Activated CD8-positive, alpha-beta T cell treated with anti-CD3 and anti-CD28 coated beads, Interleukin-2, amount 10 ng/mL, durations not matched to agents 7 days and 5 days (primary cell): Measurements from ENCODE around the gene TMC1. TPM values are rescaled to one million over a fixed set of nuclear protein-coding genes. Genes with fewer than 3 reads are reported as not detected.
A peak's percentile ranks its signal among the peaks of the same experiment; 100 is the strongest.

Experiments
- ATAC-seq: fragments of 150-1000 bp; cut with Tn5 transposase; one replicate; pipeline ENCODE4 v1.10.0; 2021; ENCODE audit warnings: moderate library complexity
- CTCF ChIA-PET: fragments of 350-600 bp; sonication (Branson Sonifier 250); formaldehyde crosslinking; loops from one replicate; lab custom pipeline; 2021; ENCODE audit warnings: antibody characterized with exemption; lab: Charles Lee
- POLR2A ChIA-PET: fragments of 350-600 bp; sonication (Branson Sonifier 250); formaldehyde crosslinking; loops from one replicate; lab custom pipeline; 2021; ENCODE audit warnings: antibody characterized with exemption; lab: Charles Lee
- DNase-seq: peaks from one replicate; pipeline ENCODE4 v3.0.0-alpha.2; 2020
- H3K27ac Mint-ChIP-seq: one replicate; pipeline ENCODE4 v1.8.0; 2021; ENCODE audit warnings: mild to moderate bottlenecking, mixed read lengths
- H3K27me3 Mint-ChIP-seq: one replicate; pipeline ENCODE4 v1.8.0; 2021; ENCODE audit warnings: low read depth, mixed read lengths
- H3K36me3 Mint-ChIP-seq: one replicate; pipeline ENCODE4 v1.8.0; 2021; ENCODE audit warnings: low read depth, mixed read lengths
- H3K4me1 Mint-ChIP-seq: one replicate; pipeline ENCODE4 v1.8.0; 2021; ENCODE audit warnings: low read depth, mixed read lengths
- H3K4me3 Mint-ChIP-seq: one replicate; pipeline ENCODE4 v1.8.0; 2021; ENCODE audit warnings: mild to moderate bottlenecking, mixed read lengths
- H3K9me3 Mint-ChIP-seq: one replicate; pipeline ENCODE4 v1.8.0; 2022; ENCODE audit warnings: mixed read lengths; ENCODE audit not compliant: insufficient read depth
- total RNA-seq, 2 experiments: library from RNA; stranded (reverse); gene quantifications; one replicate each; pipeline ENCODE4 v1.2.3, GENCODE V29; 2021

TMC1 gene
- total RNA-seq, 2 experiments from 2014 or later = not detected

DNA sequence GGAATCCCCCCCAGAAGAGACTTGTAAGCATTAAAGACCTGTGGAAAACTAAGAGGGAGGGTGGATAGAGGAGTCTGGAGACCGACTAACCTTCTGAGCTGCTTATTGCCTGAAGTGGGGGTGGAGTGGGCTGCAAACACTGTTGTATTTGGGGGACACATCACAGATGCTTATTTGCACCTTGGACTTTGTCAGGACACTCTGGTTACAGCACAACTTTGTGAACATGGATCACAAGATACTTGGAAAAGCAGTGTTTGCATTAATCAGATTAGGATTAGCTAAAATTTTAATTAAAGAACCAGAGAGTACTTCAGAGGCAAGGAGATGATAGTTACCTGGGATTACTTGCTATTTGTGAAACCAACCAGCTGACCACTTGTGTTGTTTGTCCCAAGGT, 30.9 kb downstream of the TMC1 start:
- DNase-seq = no peak
- H3K9me3 Mint-ChIP-seq = no peaks in the 10 kb centered on the region
- H3K36me3 Mint-ChIP-seq = no peaks in the 10 kb centered on the region
- H3K4me3 Mint-ChIP-seq = no peak overlapping the region
- ChIA-PET CTCF (interaction anchor here (0.7 kb wide), 1 partner anchor 16 kb away, joined by 3 read pairs; no protein-coding TSS in a partner anchor), POLR2A (no interaction called here)
- H3K4me1 Mint-ChIP-seq = peaks cover 1% of the 10 kb centered on the region
- no peak for ATAC-seq
- no peaks in the 10 kb centered on the region for H3K27me3 Mint-ChIP-seq
- no peak overlapping the region for H3K27ac Mint-ChIP-seq

- Mint-ChIP-seq H3K4me1 (peaks cover 6% of the 10 kb centered on the region), H3K36me3 (no peaks in the 10 kb centered on the region), H3K27me3 (no peaks in the 10 kb centered on the region), H3K27ac (no peak overlapping the region), H3K4me3 (no peak overlapping the region), H3K9me3 (no peaks in the 10 kb centered on the region)
- POLR2A ChIA-PET = no interaction called here
- no peak for DNase-seq
- CTCF ChIA-PET = interaction anchor here (0.9 to 1.2 kb wide), 2 partner anchors 28 to 273 kb away, joined by 3 to 4 read pairs; no protein-coding TSS in a partner anchor
- ATAC-seq = no peak
These were observed 32.8 kb downstream of the TMC1 start for GRCh38 chr9:72554221-72554641.

DNA sequence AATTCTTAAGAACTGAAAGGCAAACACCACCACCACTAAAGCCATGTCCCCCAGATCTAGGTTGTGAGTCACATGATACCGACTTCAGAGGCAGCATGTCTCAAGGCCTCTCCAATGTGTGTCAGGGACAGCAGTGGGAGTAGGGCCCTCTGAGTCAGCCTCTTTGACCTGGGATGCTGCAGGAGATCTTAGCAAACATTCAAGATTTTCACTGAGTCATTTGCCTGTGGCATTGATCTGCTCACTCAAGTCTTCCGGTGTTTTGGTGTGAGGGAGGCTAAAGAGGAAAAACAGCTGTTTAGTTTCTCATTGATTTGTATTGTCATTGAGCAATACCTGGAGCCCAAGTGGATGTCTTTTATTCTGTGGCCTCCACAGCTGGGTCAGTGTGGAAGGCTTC, 36.1 kb downstream of the TMC1 start:
- ATAC-seq (no peak), DNase-seq (peak; percentile 22)
- ChIA-PET CTCF (no interaction called here), POLR2A (no interaction called here)
- H3K27me3 Mint-ChIP-seq = no peaks in the 10 kb centered on the region
- H3K4me3 Mint-ChIP-seq = no peak overlapping the region
- H3K9me3 Mint-ChIP-seq = no peaks in the 10 kb centered on the region
- no peaks in the 10 kb centered on the region for H3K36me3 Mint-ChIP-seq
- peaks cover 6% of the 10 kb centered on the region for H3K4me1 Mint-ChIP-seq
- H3K27ac Mint-ChIP-seq = no peak overlapping the region

DNA sequence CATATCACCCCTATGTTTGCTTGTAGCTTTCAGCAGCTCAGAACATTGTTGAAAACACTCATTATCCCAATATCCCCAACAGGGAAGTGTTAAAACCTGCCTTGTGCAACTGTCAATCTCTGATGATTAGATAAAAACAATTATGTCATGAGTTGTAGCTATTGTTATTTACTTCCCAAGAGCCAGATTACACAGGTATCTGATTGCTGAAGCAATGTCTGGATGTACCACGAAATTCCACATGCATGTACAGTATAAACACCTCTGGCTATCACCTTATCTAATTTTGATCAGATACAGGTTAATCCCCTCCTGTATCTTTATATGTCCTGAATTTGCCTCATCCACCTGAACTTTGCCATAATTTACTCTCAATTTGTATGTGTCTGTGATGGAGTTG, 38.7 kb downstream of the TMC1 start:
- CTCF ChIA-PET = interaction anchor here (0.9 to 1.3 kb wide), 3 partner anchors 10 to 25 kb away, joined by 3 read pairs; no protein-coding TSS in a partner anchor
- Mint-ChIP-seq H3K27ac (no peak overlapping the region), H3K4me3 (no peak overlapping the region), H3K36me3 (no peaks in the 10 kb centered on the region), H3K9me3 (no peaks in the 10 kb centered on the region), H3K4me1 (peaks cover 6% of the 10 kb centered on the region), H3K27me3 (peaks cover 6% of the 10 kb centered on the region)
- DNase-seq (no peak), ATAC-seq (no peak)
- POLR2A ChIA-PET = no interaction called here

DNA sequence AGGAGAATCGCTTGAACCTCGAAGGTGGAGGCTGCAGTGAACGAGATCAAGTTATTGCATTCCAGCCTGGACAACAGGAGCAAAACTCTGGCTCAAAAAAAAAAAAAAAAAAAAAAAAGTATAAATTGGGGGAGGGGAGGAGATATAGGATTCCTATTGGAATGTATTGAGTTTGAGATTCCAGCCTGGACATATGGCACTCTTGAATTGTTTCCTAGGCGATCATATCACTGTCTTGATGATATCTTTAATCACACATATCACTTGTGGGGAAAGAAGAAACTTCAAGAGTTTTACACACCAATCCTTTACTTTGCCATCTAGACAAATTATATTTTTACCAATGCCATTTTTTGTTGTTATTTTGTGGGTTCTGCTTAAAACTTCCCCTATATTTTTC, 42.4 kb downstream of the TMC1 start:
- no peaks in the 10 kb centered on the region for H3K36me3 Mint-ChIP-seq
- CTCF ChIA-PET = no interaction called here
- DNase-seq = no peak
- H3K27me3 Mint-ChIP-seq = peaks cover 6% of the 10 kb centered on the region
- no peaks in the 10 kb centered on the region for H3K9me3 Mint-ChIP-seq
- H3K4me1 Mint-ChIP-seq = no peaks in the 10 kb centered on the region
- POLR2A ChIA-PET = no interaction called here
- no peak overlapping the region for H3K27ac Mint-ChIP-seq
- ATAC-seq = no peak
- H3K4me3 Mint-ChIP-seq = no peak overlapping the region

GRCh38 chr9:72564479-72565281, 43.3 kb downstream of the TMC1 start:
- no peaks in the 10 kb centered on the region for H3K36me3 Mint-ChIP-seq
- H3K9me3 Mint-ChIP-seq = no peaks in the 10 kb centered on the region
- H3K4me3 Mint-ChIP-seq = no peak overlapping the region
- ChIA-PET POLR2A (no interaction called here), CTCF (interaction anchor here (1.1 kb wide), 1 partner anchor 10 kb away, joined by 3 read pairs; no protein-coding TSS in a partner anchor)
- H3K27ac Mint-ChIP-seq = no peak overlapping the region
- ATAC-seq = no peak
- H3K27me3 Mint-ChIP-seq = peaks cover 7% of the 10 kb centered on the region
- no peak for DNase-seq
- H3K4me1 Mint-ChIP-seq = no peaks in the 10 kb centered on the region

- H3K4me3 Mint-ChIP-seq = no peak overlapping the region
- ATAC-seq (no peak), DNase-seq (no peak)
- H3K27ac Mint-ChIP-seq = no peak overlapping the region
- no peaks in the 10 kb centered on the region for H3K36me3 Mint-ChIP-seq
- H3K27me3 Mint-ChIP-seq = peaks cover 8% of the 10 kb centered on the region
- H3K4me1 Mint-ChIP-seq = no peaks in the 10 kb centered on the region
- ChIA-PET POLR2A (no interaction called here), CTCF (no interaction called here)
- no peaks in the 10 kb centered on the region for H3K9me3 Mint-ChIP-seq
These were observed 44.1 kb downstream of the TMC1 start for GRCh38 chr9:72565535-72565934.

DNA sequence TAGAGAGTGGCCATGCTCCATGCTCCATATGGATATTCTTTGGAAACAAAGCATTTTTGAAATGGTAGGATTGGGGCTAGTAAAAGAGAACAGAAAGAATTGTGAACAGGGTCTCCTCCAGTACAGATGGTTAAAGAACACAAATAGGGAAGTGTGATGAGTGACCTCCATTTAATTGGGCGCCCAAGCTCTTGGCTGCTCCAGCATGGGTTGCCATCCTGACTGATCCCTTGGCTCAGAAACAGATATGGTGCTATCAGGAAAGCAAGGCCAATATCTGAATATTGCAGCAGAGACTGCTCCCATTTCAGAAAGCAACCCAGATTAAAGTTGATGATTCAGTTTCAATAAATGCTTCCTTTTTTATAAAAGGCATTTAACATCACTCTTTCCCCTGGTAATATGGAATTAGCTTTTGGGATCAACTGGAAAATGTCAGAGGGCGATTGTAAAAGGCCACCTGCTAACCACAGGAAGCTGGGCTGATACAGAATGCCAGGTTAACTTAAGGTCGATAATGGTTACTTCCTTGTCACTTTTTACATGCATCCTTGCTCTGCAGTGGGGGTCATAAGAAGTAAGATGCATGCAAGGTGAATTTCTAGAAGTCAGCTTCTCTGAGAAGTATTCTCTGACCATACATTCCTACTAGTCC, 52.9 kb downstream of the TMC1 start:
- H3K36me3 Mint-ChIP-seq = no peaks in the 10 kb centered on the region
- DNase-seq (no peak), ATAC-seq (no peak)
- CTCF ChIA-PET = interaction anchor here (0.8 to 1.8 kb wide), 3 partner anchors 10 to 293 kb away, joined by 3 to 4 read pairs (median 3); no protein-coding TSS in a partner anchor
- no peak overlapping the region for H3K4me3 Mint-ChIP-seq
- no peaks in the 10 kb centered on the region for H3K4me1 Mint-ChIP-seq
- peaks cover 2% of the 10 kb centered on the region for H3K27me3 Mint-ChIP-seq
- H3K9me3 Mint-ChIP-seq = no peaks in the 10 kb centered on the region
- H3K27ac Mint-ChIP-seq = no peak overlapping the region
- POLR2A ChIA-PET = no interaction called here

GRCh38 chr9:72575666-72576065, 54.3 kb downstream of the TMC1 start:
- H3K27me3 Mint-ChIP-seq = no peaks in the 10 kb centered on the region
- ATAC-seq = no peak
- ChIA-PET CTCF (interaction anchor here (1.2 to 1.8 kb wide), 4 partner anchors 11 to 304 kb away, joined by 3 to 4 read pairs (median 4); no protein-coding TSS in a partner anchor), POLR2A (no interaction called here)
- H3K4me1 Mint-ChIP-seq = no peaks in the 10 kb centered on the region
- no peak overlapping the region for H3K4me3 Mint-ChIP-seq
- H3K9me3 Mint-ChIP-seq = no peaks in the 10 kb centered on the region
- no peaks in the 10 kb centered on the region for H3K36me3 Mint-ChIP-seq
- no peak overlapping the region for H3K27ac Mint-ChIP-seq
- DNase-seq = no peak

GRCh38 chr9:72576087-72576486, 54.7 kb downstream of the TMC1 start:
- CTCF ChIA-PET = interaction anchor here (1.8 kb wide), 2 partner anchors 295 to 305 kb away, joined by 4 read pairs; no protein-coding TSS in a partner anchor
- H3K27me3 Mint-ChIP-seq = no peaks in the 10 kb centered on the region
- DNase-seq = no peak
- no peak overlapping the region for H3K27ac Mint-ChIP-seq
- POLR2A ChIA-PET = no interaction called here
- no peak for ATAC-seq
- H3K4me3 Mint-ChIP-seq = no peak overlapping the region
- no peaks in the 10 kb centered on the region for H3K9me3 Mint-ChIP-seq
- H3K36me3 Mint-ChIP-seq = no peaks in the 10 kb centered on the region
- H3K4me1 Mint-ChIP-seq = no peaks in the 10 kb centered on the region

- ChIA-PET CTCF (interaction anchor here (0.8 to 1.8 kb wide), 2 partner anchors 15 to 306 kb away, joined by 4 read pairs; no protein-coding TSS in a partner anchor), POLR2A (interaction anchor here (0.6 to 0.8 kb wide), 2 partner anchors 9 to 212 kb away, joined by 3 read pairs; no protein-coding TSS in a partner anchor)
- H3K9me3 Mint-ChIP-seq = no peaks in the 10 kb centered on the region
- DNase-seq (no peak), ATAC-seq (no peak)
- no peaks in the 10 kb centered on the region for H3K27me3 Mint-ChIP-seq
- no peak overlapping the region for H3K4me3 Mint-ChIP-seq
- no peaks in the 10 kb centered on the region for H3K36me3 Mint-ChIP-seq
- no peak overlapping the region for H3K27ac Mint-ChIP-seq
- no peaks in the 10 kb centered on the region for H3K4me1 Mint-ChIP-seq
These were observed 55.9 kb downstream of the TMC1 start for GRCh38 chr9:72577212-72577753.
